ENCODE results near the gene PTPN9. TPM values are rescaled to one million over a fixed set of nuclear protein-coding genes. Genes with fewer than 3 reads are reported as not detected.

PTPN9 gene
- total RNA-seq, 2 experiments from 2014 or later = 46.3 to 48.7 TPM

DNA sequence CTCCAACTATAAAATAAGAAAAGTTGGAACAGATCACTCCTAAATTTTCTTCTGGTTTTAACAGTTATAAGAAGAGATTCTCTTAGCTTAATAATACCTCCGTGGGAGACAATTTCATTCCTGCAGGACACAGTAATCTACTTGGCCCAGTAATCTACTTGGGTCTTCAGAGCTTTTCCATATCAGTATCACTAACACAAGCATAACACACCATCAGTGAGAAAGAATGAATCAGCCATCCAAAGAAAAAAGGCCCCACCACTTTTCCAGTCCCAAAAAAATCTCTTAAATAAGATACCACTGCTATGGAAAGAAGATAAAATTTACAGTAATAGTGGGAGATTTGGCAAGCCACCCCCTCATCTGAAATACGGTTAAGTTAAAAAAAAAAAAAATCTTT is 147.8 kb downstream of the PTPN9 start:
- Mint-ChIP-seq H3K4me3 (no peak overlapping the region), H3K27ac (no peak overlapping the region), H3K27me3 (ENCODE audit: low read depth) (no peaks in the 10 kb centered on the region), H3K36me3 (ENCODE audit: low read depth) (peaks cover 44% of the 10 kb centered on the region), H3K9me3 (ENCODE audit: insufficient read depth) (no peaks in the 10 kb centered on the region), H3K4me1 (ENCODE audit: low read depth) (peaks cover 15% of the 10 kb centered on the region)
- ATAC-seq = no peak
- ChIA-PET CTCF (interaction anchor here (0.8 kb wide), 1 partner anchor 63 kb away, joined by 3 read pairs; the partner anchor contains the start of gene MAN2C1), POLR2A (interaction anchor here (0.7 to 1.4 kb wide), 2 partner anchors 23 to 209 kb away, joined by 3 to 4 read pairs; partner anchors contain the start of gene IMP3)
- no peak for DNase-seq

- H3K27ac Mint-ChIP-seq = no peak overlapping the region
- ChIA-PET POLR2A (interaction anchor here (1.4 kb wide), 1 partner anchor 24 kb away, joined by 4 read pairs; no protein-coding TSS in a partner anchor), CTCF (no interaction called here)
- H3K4me1 Mint-ChIP-seq (ENCODE audit: low read depth) = peaks cover 18% of the 10 kb centered on the region
- no peaks in the 10 kb centered on the region for H3K27me3 Mint-ChIP-seq (ENCODE audit: low read depth)
- no peak for DNase-seq
- no peak overlapping the region for H3K4me3 Mint-ChIP-seq
- peaks cover 41% of the 10 kb centered on the region for H3K36me3 Mint-ChIP-seq (ENCODE audit: low read depth)
- no peaks in the 10 kb centered on the region for H3K9me3 Mint-ChIP-seq (ENCODE audit: insufficient read depth)
- ATAC-seq = no peak
Measured at GRCh38 chr15:75430259-75430658, 148.9 kb downstream of the PTPN9 start.

DNA sequence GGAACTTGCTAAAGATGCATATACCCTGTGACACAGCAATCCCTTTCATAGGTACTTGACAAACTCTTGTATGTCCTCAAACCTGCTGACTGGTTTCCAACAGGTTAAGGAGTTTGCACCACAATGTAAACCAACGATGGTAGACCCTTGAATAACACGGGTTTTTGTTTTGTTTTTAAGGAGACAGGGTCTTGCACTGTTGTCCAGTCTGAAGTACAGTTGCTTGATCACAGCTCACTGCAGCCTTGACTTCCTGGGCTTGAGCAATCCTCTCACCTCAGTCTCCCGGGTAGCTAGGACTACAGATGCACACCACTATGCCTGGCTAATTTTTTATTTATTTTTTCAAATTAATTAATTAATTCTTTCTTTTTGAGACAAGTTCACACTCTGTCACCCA is 151.0 kb downstream of the PTPN9 start:
- H3K36me3 Mint-ChIP-seq (ENCODE audit: low read depth) = peaks cover 30% of the 10 kb centered on the region
- ChIA-PET CTCF (no interaction called here), POLR2A (no interaction called here)
- ATAC-seq (no peak), DNase-seq (no peak)
- no peak overlapping the region for H3K4me3 Mint-ChIP-seq
- peaks cover 10% of the 10 kb centered on the region for H3K4me1 Mint-ChIP-seq (ENCODE audit: low read depth)
- H3K27me3 Mint-ChIP-seq (ENCODE audit: low read depth) = no peaks in the 10 kb centered on the region
- no peaks in the 10 kb centered on the region for H3K9me3 Mint-ChIP-seq (ENCODE audit: insufficient read depth)
- H3K27ac Mint-ChIP-seq = no peak overlapping the region

DNA sequence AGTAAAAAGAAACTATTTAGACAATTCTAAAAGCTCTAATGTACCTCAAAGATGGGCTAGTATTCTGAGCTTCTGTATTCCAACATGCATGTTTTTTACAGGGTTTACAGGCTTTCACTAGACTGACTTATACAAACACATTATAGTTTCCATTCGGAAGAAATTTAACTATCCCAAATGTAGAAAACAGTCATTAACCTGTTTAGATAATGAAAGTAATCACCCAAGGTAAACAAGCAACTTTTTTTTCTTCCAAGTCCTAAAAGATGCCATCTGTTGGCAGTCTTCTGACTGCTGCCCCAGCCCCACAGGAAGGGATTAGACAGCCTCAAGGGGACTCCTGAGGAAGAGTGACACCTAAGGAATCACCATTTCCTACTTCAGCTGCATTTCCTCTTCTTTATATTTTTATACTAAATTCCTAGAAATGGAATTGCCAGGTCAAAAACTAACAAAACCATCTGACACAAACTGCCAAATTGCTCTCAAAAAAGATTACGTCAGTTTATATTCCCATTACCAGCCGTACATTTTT is 153.1 kb downstream of the PTPN9 start:
- Mint-ChIP-seq H3K27ac (no peak overlapping the region), H3K4me3 (no peak overlapping the region), H3K9me3 (ENCODE audit: insufficient read depth) (no peaks in the 10 kb centered on the region), H3K4me1 (ENCODE audit: low read depth) (peaks cover 12% of the 10 kb centered on the region), H3K27me3 (ENCODE audit: low read depth) (no peaks in the 10 kb centered on the region), H3K36me3 (ENCODE audit: low read depth) (peaks cover 42% of the 10 kb centered on the region)
- CTCF ChIA-PET = interaction anchor here (1.6 kb wide), 1 partner anchor 26 kb away, joined by 3 read pairs; no protein-coding TSS in a partner anchor
- POLR2A ChIA-PET = no interaction called here
- ATAC-seq (no peak), DNase-seq (no peak)

GRCh38 chr15:75422554-75422953 is 156.6 kb downstream of the PTPN9 start:
- H3K9me3 Mint-ChIP-seq (ENCODE audit: insufficient read depth) = no peaks in the 10 kb centered on the region
- H3K4me3 Mint-ChIP-seq = no peak overlapping the region
- H3K36me3 Mint-ChIP-seq (ENCODE audit: low read depth) = peaks cover 36% of the 10 kb centered on the region
- POLR2A ChIA-PET = no interaction called here
- no peak for DNase-seq
- ATAC-seq = no peak
- H3K4me1 Mint-ChIP-seq (ENCODE audit: low read depth) = peaks cover 12% of the 10 kb centered on the region
- no peak overlapping the region for H3K27ac Mint-ChIP-seq
- CTCF ChIA-PET = no interaction called here
- no peaks in the 10 kb centered on the region for H3K27me3 Mint-ChIP-seq (ENCODE audit: low read depth)

GRCh38 chr15:75420698-75421097 is 158.4 kb downstream of the PTPN9 start:
- Mint-ChIP-seq H3K9me3 (ENCODE audit: insufficient read depth) (no peaks in the 10 kb centered on the region), H3K4me1 (ENCODE audit: low read depth) (peaks cover 15% of the 10 kb centered on the region), H3K27ac (no peak overlapping the region), H3K36me3 (ENCODE audit: low read depth) (peaks cover 32% of the 10 kb centered on the region), H3K27me3 (ENCODE audit: low read depth) (no peaks in the 10 kb centered on the region), H3K4me3 (no peak overlapping the region)
- ChIA-PET CTCF (interaction anchor here (1.5 kb wide), 1 partner anchor 19 kb away, joined by 3 read pairs; no protein-coding TSS in a partner anchor), POLR2A (interaction anchor here (0.6 to 1.2 kb wide), 2 partner anchors 13 to 35 kb away, joined by 3 read pairs; no protein-coding TSS in a partner anchor)
- ATAC-seq = no peak
- no peak for DNase-seq

GRCh38 chr15:75416584-75416983 is 162.5 kb downstream of the PTPN9 start:
- peaks cover 46% of the 10 kb centered on the region for H3K36me3 Mint-ChIP-seq (ENCODE audit: low read depth)

More at GRCh38 chr15:75416584-75416983, 162.5 kb downstream of the PTPN9 start:
- H3K4me1 Mint-ChIP-seq (ENCODE audit: low read depth) = peaks cover 14% of the 10 kb centered on the region
- no peak for ATAC-seq
- H3K27me3 Mint-ChIP-seq (ENCODE audit: low read depth) = no peaks in the 10 kb centered on the region
- DNase-seq = no peak
- POLR2A ChIA-PET = interaction anchor here (1.1 kb wide), 1 partner anchor 17 kb away, joined by 3 read pairs; no protein-coding TSS in a partner anchor
- H3K4me3 Mint-ChIP-seq = no peak overlapping the region
- H3K27ac Mint-ChIP-seq = peak overlapping the region; percentile 52
- H3K9me3 Mint-ChIP-seq (ENCODE audit: insufficient read depth) = no peaks in the 10 kb centered on the region
- CTCF ChIA-PET = interaction anchor here (0.9 kb wide), 1 partner anchor 48 kb away, joined by 3 read pairs; the partner anchor contains the start of gene MAN2C1

Other genes with a start within 250 kb of the PTPN9 start
- 100 to 1,000 TPM; 101 to 103 TPM for gene COMMD4, start 243.3 kb downstream of the PTPN9 start, total RNA-seq
- 1 to 10 TPM; 2.8 to 3.2 TPM for gene NEIL1, start 232.3 kb downstream of the PTPN9 start, total RNA-seq
- gene MAN2C1, start 210.7 kb downstream of the PTPN9 start, total RNA-seq = 100 to 1,000 TPM; 123 to 131 TPM
- 100 to 1,000 TPM in 1 of 2 experiments, 10 to 100 TPM in 1; 96.7 to 104 TPM for gene SIN3A, start 127.6 kb downstream of the PTPN9 start, total RNA-seq
- 10 to 100 TPM; 31.4 to 32.5 TPM for gene SNUPN, start 46.4 kb upstream of the PTPN9 start, total RNA-seq
- gene IMP3, start 60.9 kb upstream of the PTPN9 start, total RNA-seq = 10 to 100 TPM; 97.9 to 99.1 TPM
- under 1 TPM; 0.55 to 0.70 TPM for gene SNX33, start 68.6 kb upstream of the PTPN9 start, total RNA-seq
- not detected for gene CSPG4, start 133.5 kb upstream of the PTPN9 start, total RNA-seq

All from activated CD8-positive, alpha-beta T cell treated with anti-CD3 and anti-CD28 coated beads, Interleukin-2, amount 10 ng/mL, durations not matched to agents 7 days and 5 days (primary cell).